Measurements from ENCODE around the gene PEX16. TPM values are rescaled to one million over a fixed set of nuclear protein-coding genes. Genes with fewer than 3 reads are reported as not detected.

The PEX16 gene
- total RNA-seq, 1 experiment from 2014 or later, result 34.5 TPM

DNA sequence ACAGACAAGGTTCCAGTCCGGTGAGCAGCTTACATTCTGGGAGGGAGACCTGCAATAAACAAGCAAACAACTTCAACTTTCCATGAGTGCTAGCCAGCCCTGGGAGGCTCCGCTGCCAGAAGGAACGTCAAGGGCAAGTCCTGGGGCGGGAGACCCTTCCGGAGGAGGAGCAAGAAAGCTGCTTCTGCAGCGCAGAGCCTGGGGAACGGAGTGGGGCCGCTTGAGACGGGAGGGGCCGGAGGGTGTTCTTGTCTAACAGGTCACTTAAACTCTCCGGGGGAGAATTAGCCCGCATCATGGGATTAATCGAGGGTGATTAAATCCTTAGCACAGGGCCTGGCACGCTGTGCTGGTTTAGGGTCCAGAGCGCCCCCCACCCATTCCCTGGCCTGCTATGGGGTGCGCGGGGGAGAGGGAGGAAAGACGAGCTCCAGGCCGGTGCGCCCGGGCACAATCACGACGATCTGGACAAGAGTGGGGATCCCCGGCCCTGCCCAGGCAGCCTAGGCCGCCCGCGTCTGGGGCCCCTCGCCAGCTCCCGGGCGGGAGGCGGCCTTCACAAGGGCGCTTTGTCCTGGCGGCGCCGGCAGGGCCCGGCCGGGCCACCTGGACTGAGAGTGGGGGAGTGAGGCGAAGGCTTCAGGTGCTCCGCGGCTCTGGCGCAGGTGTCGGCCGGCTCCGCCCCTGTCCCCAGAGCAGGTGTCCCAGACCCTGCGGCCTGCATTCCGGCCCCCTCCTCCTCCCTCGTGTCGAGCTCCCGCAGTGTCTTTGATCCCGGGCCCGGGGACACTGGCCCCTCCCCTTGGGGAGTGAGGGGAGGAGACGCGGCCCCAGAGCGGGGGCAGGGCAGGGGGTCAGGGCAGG lies 4.1 kb upstream of the PEX16 start:
- DNase-seq, result peak; percentile 84
- peak overlapping the region; percentile 58 for H3K4me3 Mint-ChIP-seq (ENCODE audit: low read depth, unreplicated experiment)
- intact Hi-C loops (cut with micrococcal nuclease; ENCODE audit: unreplicated experiment), result no loop called here
- no peaks in the 10 kb centered on the region for H3K27me3 Mint-ChIP-seq (ENCODE audit: unreplicated experiment)
- no peaks in the 10 kb centered on the region for H3K9me3 Mint-ChIP-seq (ENCODE audit: low read depth, unreplicated experiment)
- H3K36me3 Mint-ChIP-seq (ENCODE audit: insufficient read depth, unreplicated experiment), result peaks cover 32% of the 10 kb centered on the region
- CTCF ChIA-PET, result interaction anchor here (0.7 kb wide), 1 partner anchor 260 kb away, joined by 3 read pairs; no protein-coding TSS in a partner anchor
- TF ChIP-seq, protein P1, sequence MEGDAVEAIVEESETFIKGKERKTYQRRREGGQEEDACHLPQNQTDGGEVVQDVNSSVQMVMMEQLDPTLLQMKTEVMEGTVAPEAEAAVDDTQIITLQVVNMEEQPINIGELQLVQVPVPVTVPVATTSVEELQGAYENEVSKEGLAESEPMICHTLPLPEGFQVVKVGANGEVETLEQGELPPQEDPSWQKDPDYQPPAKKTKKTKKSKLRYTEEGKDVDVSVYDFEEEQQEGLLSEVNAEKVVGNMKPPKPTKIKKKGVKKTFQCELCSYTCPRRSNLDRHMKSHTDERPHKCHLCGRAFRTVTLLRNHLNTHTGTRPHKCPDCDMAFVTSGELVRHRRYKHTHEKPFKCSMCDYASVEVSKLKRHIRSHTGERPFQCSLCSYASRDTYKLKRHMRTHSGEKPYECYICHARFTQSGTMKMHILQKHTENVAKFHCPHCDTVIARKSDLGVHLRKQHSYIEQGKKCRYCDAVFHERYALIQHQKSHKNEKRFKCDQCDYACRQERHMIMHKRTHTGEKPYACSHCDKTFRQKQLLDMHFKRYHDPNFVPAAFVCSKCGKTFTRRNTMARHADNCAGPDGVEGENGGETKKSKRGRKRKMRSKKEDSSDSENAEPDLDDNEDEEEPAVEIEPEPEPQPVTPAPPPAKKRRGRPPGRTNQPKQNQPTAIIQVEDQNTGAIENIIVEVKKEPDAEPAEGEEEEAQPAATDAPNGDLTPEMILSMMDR (IDR thresholded peaks at IDR 0.05; ENCODE audit: unreplicated experiment), result no peak
- BruUV-seq (replicated peaks), result no TSS peak
- peaks cover 8% of the 10 kb centered on the region for H3K4me1 Mint-ChIP-seq (ENCODE audit: low read depth, unreplicated experiment)
- H3K27ac Mint-ChIP-seq (ENCODE audit: unreplicated experiment), result no peak overlapping the region

DNA sequence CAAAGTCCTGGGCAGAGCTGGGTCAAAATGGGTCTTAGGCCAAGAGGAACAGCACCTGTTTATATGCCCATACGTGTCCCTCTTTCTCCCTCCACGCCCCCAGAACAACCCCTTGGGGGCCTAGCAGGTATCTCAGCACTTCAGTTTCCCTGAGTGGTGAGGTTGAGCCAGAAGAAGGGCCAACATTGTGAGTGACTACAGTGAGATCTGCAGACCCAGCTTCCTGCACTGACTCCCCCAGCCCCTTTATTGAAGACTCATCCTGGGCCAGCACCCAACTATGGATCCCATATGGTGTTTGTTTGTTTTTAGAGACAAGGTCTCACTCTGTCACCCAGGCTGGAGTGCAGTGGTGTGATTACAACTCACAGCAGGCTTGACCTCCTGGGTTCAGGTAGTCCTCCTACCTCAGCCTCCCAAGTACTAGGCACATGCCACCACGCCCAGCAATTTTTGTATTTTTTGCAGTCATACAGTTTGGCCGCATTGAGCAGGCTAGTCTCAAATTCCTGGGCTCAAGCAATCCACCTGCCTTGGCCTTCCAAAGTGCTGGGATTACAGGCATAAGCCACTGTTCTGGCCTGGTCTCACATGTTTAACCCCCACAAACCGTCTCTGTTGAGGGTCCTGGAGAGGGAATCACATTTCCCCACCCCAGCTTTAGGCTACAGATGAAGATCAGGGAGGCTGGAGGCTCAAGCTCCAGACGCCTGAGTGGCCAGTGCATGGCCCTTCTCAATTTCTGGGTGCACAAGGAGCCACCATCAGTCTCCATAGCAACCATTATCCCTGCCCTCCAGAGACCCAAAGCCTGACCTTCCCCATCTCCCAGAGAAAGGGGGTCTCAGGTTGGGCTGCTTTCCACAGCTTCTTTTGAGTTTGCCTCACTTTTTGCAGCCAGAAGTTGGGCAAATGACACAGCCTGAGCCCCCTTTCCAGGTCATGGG lies 3.1 kb upstream of the PEX16 start:
- TF ChIP-seq, protein P1 (IDR thresholded peaks at IDR 0.05; ENCODE audit: unreplicated experiment), result no peak
- DNase-seq, result no peak
- Mint-ChIP-seq H3K36me3 (ENCODE audit: insufficient read depth, unreplicated experiment) (peaks cover 38% of the 10 kb centered on the region), H3K4me1 (ENCODE audit: low read depth, unreplicated experiment) (peaks cover 17% of the 10 kb centered on the region), H3K4me3 (ENCODE audit: low read depth, unreplicated experiment) (peak overlapping the region; percentile 58), H3K27me3 (ENCODE audit: unreplicated experiment) (no peaks in the 10 kb centered on the region), H3K27ac (ENCODE audit: unreplicated experiment) (no peak overlapping the region), H3K9me3 (ENCODE audit: low read depth, unreplicated experiment) (no peaks in the 10 kb centered on the region)
- CTCF ChIA-PET, result no interaction called here
- intact Hi-C loops (cut with micrococcal nuclease; ENCODE audit: unreplicated experiment), result no loop called here
- no TSS peak for BruUV-seq (replicated peaks)

DNA sequence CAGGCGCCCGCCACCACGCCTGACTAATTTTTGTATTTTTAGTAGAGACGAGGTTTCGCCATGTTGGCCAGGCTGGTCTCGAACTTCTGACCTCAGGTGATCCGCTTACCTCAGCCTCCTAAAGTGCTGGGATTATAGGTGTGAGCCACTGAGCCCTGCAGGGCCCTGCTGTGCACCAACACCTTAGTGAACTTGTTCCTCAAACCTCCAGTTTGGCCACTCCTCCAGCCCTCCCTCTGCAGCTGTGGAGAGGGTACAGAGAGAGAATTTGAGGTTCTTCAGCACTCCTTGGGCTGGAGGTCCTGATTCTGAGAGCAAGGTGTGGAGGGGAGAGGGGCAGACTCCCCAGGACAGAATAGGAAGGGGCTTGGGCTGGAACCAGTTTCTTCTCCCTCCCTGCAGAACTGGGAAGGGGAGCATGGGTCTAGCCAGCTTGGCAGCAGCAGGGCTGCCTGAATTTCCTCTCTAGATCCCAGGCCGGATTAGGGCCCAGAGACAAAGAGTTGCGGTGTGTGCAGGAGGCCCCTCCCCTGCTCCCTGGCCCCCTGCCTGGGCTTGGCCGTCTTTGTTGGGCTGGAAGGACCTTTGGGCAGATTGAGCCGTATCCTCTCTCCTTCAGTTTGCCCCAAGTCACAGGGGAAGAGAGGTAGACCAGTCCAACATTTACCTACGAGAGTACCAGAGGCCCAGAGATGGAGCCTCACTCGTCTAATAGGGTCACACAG lies 2.3 kb upstream of the PEX16 start:
- BruUV-seq (replicated peaks), result no TSS peak
- no peak overlapping the region for H3K4me3 Mint-ChIP-seq (ENCODE audit: low read depth, unreplicated experiment)
- no peak for DNase-seq
- intact Hi-C loops (cut with micrococcal nuclease; ENCODE audit: unreplicated experiment), result no loop called here
- TF ChIP-seq, protein P1 (IDR thresholded peaks at IDR 0.05; ENCODE audit: unreplicated experiment), result no peak
- no peak overlapping the region for H3K27ac Mint-ChIP-seq (ENCODE audit: unreplicated experiment)
- no peaks in the 10 kb centered on the region for H3K27me3 Mint-ChIP-seq (ENCODE audit: unreplicated experiment)
- peaks cover 43% of the 10 kb centered on the region for H3K36me3 Mint-ChIP-seq (ENCODE audit: insufficient read depth, unreplicated experiment)
- CTCF ChIA-PET, result no interaction called here
- no peaks in the 10 kb centered on the region for H3K9me3 Mint-ChIP-seq (ENCODE audit: low read depth, unreplicated experiment)
- peaks cover 17% of the 10 kb centered on the region for H3K4me1 Mint-ChIP-seq (ENCODE audit: low read depth, unreplicated experiment)

All from Calu3 (cell line).